IMR-90 (cell line): ENCODE measurements around the gene DYSF. TPM values are rescaled to one million over a fixed set of nuclear protein-coding genes. Genes with fewer than 3 reads are reported as not detected.

Experiments used
- ATAC-seq: fragments of 200-7000 bp; cut with Tn5 transposase; 2 replicates; pipeline ENCODE4 v1.9.1; 2020; ENCODE audit warnings: low read depth, mild to moderate bottlenecking, moderate library complexity
- BruUV-seq: library from RNA; stranded (reverse); fragments of 400-500 nt; replicated peaks from 2 replicates; lab custom pipeline; 2021; lab: Mats Ljungman, UMichigan
- CTCF ChIA-PET: fragments of 300-600 bp; formaldehyde crosslinking; extraction: SDS; loops from one replicate; lab custom pipeline; 2021; ENCODE audit warnings: antibody characterized with exemption; lab: Yijun Ruan, JAX
- POLR2A ChIA-PET: fragments of 300-600 bp; sonication (Branson Sonifier 250); formaldehyde crosslinking; loops from one replicate; lab custom pipeline; 2022; ENCODE audit warnings: antibody characterized with exemption; ENCODE audit not compliant: unreplicated experiment; lab: Charles Lee
- DNase-seq: peaks from one replicate; pipeline ENCODE4 v3.0.0; 2013
- H2AFZ ChIP-seq: replicated peaks from 2 replicates; pipeline ENCODE3; 2013; ENCODE audit warnings: low read length, mild to moderate bottlenecking; ENCODE audit not compliant: poor library complexity
- H2AK5ac ChIP-seq: 2 replicates; pipeline ENCODE4 v1.6.1; 2013; ENCODE audit warnings: low read depth, low read length, inconsistent platforms
- H2AK9ac ChIP-seq: replicated peaks from 2 replicates; pipeline ENCODE3; 2013; ENCODE audit warnings: mild to moderate bottlenecking, low read depth, low read length, moderate library complexity; ENCODE audit not compliant: poor library complexity
- H2BK120ac ChIP-seq: 2 replicates; pipeline ENCODE4 v1.6.1; 2013; ENCODE audit warnings: low read depth, low read length, inconsistent platforms
- H2BK15ac ChIP-seq: 3 replicates; pipeline ENCODE4 v1.6.1; 2013; ENCODE audit warnings: low read depth, low read length, inconsistent platforms
- H2BK20ac ChIP-seq: 2 replicates; pipeline ENCODE4 v1.6.1; 2013; ENCODE audit warnings: low read depth, mild to moderate bottlenecking, inconsistent platforms, low read length, moderate library complexity
- H2BK5ac ChIP-seq: 2 replicates; pipeline ENCODE4 v1.6.1; 2013; ENCODE audit warnings: mild to moderate bottlenecking, low read depth, low read length, inconsistent platforms; ENCODE audit not compliant: poor library complexity, severe bottlenecking
- H3K14ac ChIP-seq: replicated peaks from 2 replicates; pipeline ENCODE4 v1.6.1; 2013; ENCODE audit warnings: low read depth, low read length, inconsistent platforms
- H3K18ac ChIP-seq: 2 replicates; pipeline ENCODE4 v1.6.1; 2013; ENCODE audit warnings: low read depth, low read length, control low read depth
- H3K23ac ChIP-seq: 2 replicates; pipeline ENCODE4 v1.6.1; 2013; ENCODE audit warnings: low read depth, low read length, inconsistent platforms
- H3K27ac ChIP-seq: 2 replicates; pipeline ENCODE4 v1.5.1; 2013; ENCODE audit warnings: mild to moderate bottlenecking, control low read depth, low read length; ENCODE audit not compliant: insufficient read depth
- H3K27me3 ChIP-seq: 2 replicates; pipeline ENCODE4 v1.6.1; 2013; ENCODE audit warnings: low read length; ENCODE audit not compliant: control insufficient read depth, insufficient read depth
- H3K36me3 ChIP-seq: 2 replicates; pipeline ENCODE4 v1.6.1; 2013; ENCODE audit warnings: low read length, mixed read lengths; ENCODE audit not compliant: control insufficient read depth, insufficient read depth
- H3K4ac ChIP-seq: 2 replicates; pipeline ENCODE4 v1.6.1; 2013; ENCODE audit warnings: low read depth, low read length, inconsistent platforms
- H3K4me1 ChIP-seq: 2 replicates; pipeline ENCODE4 v1.6.1; 2013; ENCODE audit warnings: low read length, mixed read lengths; ENCODE audit not compliant: control insufficient read depth, insufficient read depth
- H3K4me2 ChIP-seq: 2 replicates; pipeline ENCODE4 v1.6.1; 2013; ENCODE audit warnings: low read depth, mild to moderate bottlenecking, control low read depth, low read length, moderate library complexity
- H3K4me3 ChIP-seq: 2 replicates; pipeline ENCODE4 v1.5.1; 2013; ENCODE audit warnings: low read depth, mild to moderate bottlenecking, control low read depth, low read length, moderate library complexity; ENCODE audit not compliant: insufficient read depth
- H3K56ac ChIP-seq: 2 replicates; pipeline ENCODE4 v1.6.1; 2013; ENCODE audit warnings: low read length, inconsistent platforms; ENCODE audit not compliant: insufficient read depth; ENCODE audit errors: extremely low read depth
- H3K79me1 ChIP-seq, 2 experiments: 2 replicates each; pipeline ENCODE4 v1.6.1; 2013; ENCODE audit warnings: low read length in 2 of 2, inconsistent platforms in 1 of 2, low read depth in 1 of 2
- H3K9ac ChIP-seq: 2 replicates; pipeline ENCODE4 v1.6.1; 2013; ENCODE audit warnings: low read depth, low read length, control low read depth
- H3K9me1 ChIP-seq: 2 replicates; pipeline ENCODE4 v1.6.1; 2013; ENCODE audit warnings: low read length, inconsistent platforms; ENCODE audit not compliant: insufficient read depth
- H3K9me3 ChIP-seq: 2 replicates; pipeline ENCODE4 v1.6.1; 2013; ENCODE audit warnings: low read length; ENCODE audit not compliant: control insufficient read depth, insufficient read depth
- H4K20me1 ChIP-seq: 2 replicates; pipeline ENCODE4 v1.6.1; 2013; ENCODE audit warnings: low read length, inconsistent platforms; ENCODE audit not compliant: insufficient read depth
- H4K5ac ChIP-seq: 2 replicates; pipeline ENCODE4 v1.6.1; 2013; ENCODE audit warnings: mild to moderate bottlenecking, low read depth, low read length, control low read depth
- H4K8ac ChIP-seq, 2 experiments: 2 replicates each; pipeline ENCODE4 v1.6.1; 2013; ENCODE audit warnings: low read depth in 2 of 2, low read length in 2 of 2, control low read depth in 1 of 2, inconsistent platforms in 1 of 2
- H4K91ac ChIP-seq: 2 replicates; pipeline ENCODE4 v1.6.1; 2013; ENCODE audit warnings: low read depth, low read length, inconsistent platforms; ENCODE audit not compliant: insufficient read depth
- MAFK ChIP-seq: IDR thresholded peaks from 2 replicates; pipeline ENCODE4 v1.6.1; 2012; ENCODE audit warnings: low read depth, low read length, improper control_type of control experiment
- MAZ ChIP-seq: IDR thresholded peaks from 2 replicates; pipeline ENCODE4 v1.6.1; 2012; ENCODE audit warnings: low read depth, mild to moderate bottlenecking, low read length, improper control_type of control experiment, moderate library complexity, borderline replicate concordance
- MXI1 ChIP-seq: IDR thresholded peaks from 2 replicates; pipeline ENCODE4 v1.6.1; 2012; ENCODE audit warnings: low read depth, mild to moderate bottlenecking, low read length, moderate library complexity, borderline replicate concordance
- RCOR1 ChIP-seq: IDR thresholded peaks from 2 replicates; pipeline ENCODE4 v1.6.1; 2012; ENCODE audit warnings: mild to moderate bottlenecking, low read length, improper control_type of control experiment; ENCODE audit not compliant: insufficient replicate concordance
- RFX5 ChIP-seq: IDR thresholded peaks from 2 replicates; pipeline ENCODE4 v1.8.0; 2012; ENCODE audit warnings: low read depth, mild to moderate bottlenecking, low read length, moderate library complexity
- WGBS, 2 experiments: methylation state at CpG; one replicate each; pipeline versions ENCODE4 v1.1.5 to v1.1.7; 2013; ENCODE audit warnings: missing lambda C conversion rate in 2 of 2; ENCODE audit not compliant: insufficient read length in 1 of 2; ENCODE audit errors: extremely low coverage in 2 of 2; 5-methylcytosine and 5-hydroxymethylcytosine counted together
- dilution Hi-C: fragments of 300-500 bp; cut with HindIII; formaldehyde crosslinking; loops from one replicate; pipeline ENCODE4 v1.14.3; 2018; ENCODE audit warnings: low sequenced_read_pairs; ENCODE audit not compliant: unreplicated experiment
- in situ Hi-C: fragments of 300-500 bp; cut with MboI; formaldehyde crosslinking; loops from 3 replicates; pipeline ENCODE4 v1.14.3; 2019; ENCODE audit warnings: low sequenced_read_pairs, inconsistent platforms, mixed read lengths
- intact Hi-C: fragments of 100-400 bp; cut with micrococcal nuclease; formaldehyde crosslinking; loops from 2 replicates; pipeline ENCODE4 v1.10.0; 2022
- polyA plus RNA-seq, 3 experiments: library from polyadenylated mRNA; depleted of rRNA; stranded (reverse); fragments of >200 nt; gene quantifications; 2 replicates each; pipeline ENCODE4 v1.2.3, GENCODE V29; 2012; ENCODE audit warnings: low replicate concordance in 1 of 3
- total RNA-seq: library from RNA; depleted of rRNA; stranded (reverse); fragments of >200 nt; gene quantifications from 2 replicates; pipeline ENCODE4 v1.2.3, GENCODE V29; 2012
- TF ChIP-seq, protein P1 (sequence below): conservative IDR thresholded peaks from 2 replicates; pipeline ENCODE4 v1.5.1; 2012; ENCODE audit warnings: mild to moderate bottlenecking, low read depth, low read length, improper control_type of control experiment

DYSF gene
- total and polyA plus RNA-seq, 2 of the 4 experiments (the other 2 are of a cell fraction): 0.09 to 0.18 TPM

DNA sequence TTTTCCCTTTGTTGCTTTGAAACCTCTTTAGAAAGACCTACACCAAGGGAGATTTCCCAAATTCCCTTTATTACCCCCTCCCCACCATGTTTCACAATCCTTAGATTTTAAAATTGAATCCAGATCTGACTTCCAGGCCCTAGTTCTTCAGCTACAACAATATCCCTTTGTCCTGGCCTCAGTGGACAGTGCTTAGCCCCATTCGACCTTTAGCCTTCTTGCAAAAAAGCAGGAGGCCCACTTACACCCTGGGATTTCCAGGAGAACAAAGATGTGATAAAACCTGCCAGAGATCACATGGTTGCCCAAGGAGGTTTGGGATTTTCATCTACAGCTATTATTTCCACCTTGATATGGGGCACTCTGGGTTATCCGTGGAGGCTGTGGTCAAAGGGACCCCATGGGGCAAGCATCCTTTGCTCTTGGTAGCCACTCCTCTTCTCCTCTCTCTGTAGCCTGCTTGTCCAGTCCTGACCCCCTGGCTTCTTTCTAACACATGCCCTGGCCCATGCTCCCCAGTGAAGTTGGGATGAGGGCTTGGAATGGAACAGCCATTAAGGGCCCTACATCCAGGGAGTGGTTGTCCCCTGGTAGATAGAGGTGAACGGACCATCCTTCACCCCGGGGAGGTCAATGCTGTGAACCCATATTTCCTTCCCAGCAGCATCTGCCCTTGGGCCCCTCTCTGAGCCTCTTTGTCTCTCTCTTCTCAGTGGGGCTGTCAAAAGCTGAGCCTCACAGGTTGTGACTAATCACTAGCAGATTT lies 267.4 kb downstream of the DYSF start:
- H3K4me1 ChIP-seq: peaks cover 8% of the 10 kb centered on the region
- no peak overlapping the region for H2AFZ ChIP-seq
- no peak overlapping the region; the same call in 1 of the 2 replicates for H3K14ac ChIP-seq
- H3K4me2 ChIP-seq: no peak overlapping the region
- no peak for DNase-seq
- intact Hi-C loops: no loop called here
- peaks cover 12% of the 10 kb centered on the region; the same call in 1 of the 2 replicates for H3K9me1 ChIP-seq
- no peaks in the 10 kb centered on the region for H3K36me3 ChIP-seq
- BruUV-seq: no TSS peak
- no peak overlapping the region for H3K56ac ChIP-seq
- POLR2A ChIA-PET: no interaction called here
- H3K79me1 ChIP-seq: no peaks in the 10 kb centered on the region
- H2AK5ac ChIP-seq: no peak overlapping the region
- no peak overlapping the region for H2BK5ac ChIP-seq
- ATAC-seq: no peak
- dilution Hi-C loops: no loop called here
- peak overlapping the region; percentile 27; the same call in 1 of the 2 replicates for H2BK20ac ChIP-seq
- no peaks in the 10 kb centered on the region for H4K20me1 ChIP-seq
- no peak overlapping the region for H3K18ac ChIP-seq
- H3K27me3 ChIP-seq: peaks cover 5% of the 10 kb centered on the region
- no peak overlapping the region for H2BK120ac ChIP-seq
- no peak overlapping the region for H3K27ac ChIP-seq
- no peak overlapping the region for H2BK15ac ChIP-seq
- in situ Hi-C loops: no loop called here
- no peak overlapping the region for H3K4me3 ChIP-seq
- no peak overlapping the region for H4K91ac ChIP-seq
- TF ChIP-seq MAFK (no peak), RFX5 (no peak), RCOR1 (no peak), MAZ (no peak), MXI1 (no peak)
- TF ChIP-seq, protein P1, sequence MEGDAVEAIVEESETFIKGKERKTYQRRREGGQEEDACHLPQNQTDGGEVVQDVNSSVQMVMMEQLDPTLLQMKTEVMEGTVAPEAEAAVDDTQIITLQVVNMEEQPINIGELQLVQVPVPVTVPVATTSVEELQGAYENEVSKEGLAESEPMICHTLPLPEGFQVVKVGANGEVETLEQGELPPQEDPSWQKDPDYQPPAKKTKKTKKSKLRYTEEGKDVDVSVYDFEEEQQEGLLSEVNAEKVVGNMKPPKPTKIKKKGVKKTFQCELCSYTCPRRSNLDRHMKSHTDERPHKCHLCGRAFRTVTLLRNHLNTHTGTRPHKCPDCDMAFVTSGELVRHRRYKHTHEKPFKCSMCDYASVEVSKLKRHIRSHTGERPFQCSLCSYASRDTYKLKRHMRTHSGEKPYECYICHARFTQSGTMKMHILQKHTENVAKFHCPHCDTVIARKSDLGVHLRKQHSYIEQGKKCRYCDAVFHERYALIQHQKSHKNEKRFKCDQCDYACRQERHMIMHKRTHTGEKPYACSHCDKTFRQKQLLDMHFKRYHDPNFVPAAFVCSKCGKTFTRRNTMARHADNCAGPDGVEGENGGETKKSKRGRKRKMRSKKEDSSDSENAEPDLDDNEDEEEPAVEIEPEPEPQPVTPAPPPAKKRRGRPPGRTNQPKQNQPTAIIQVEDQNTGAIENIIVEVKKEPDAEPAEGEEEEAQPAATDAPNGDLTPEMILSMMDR: no peak
- H3K4ac ChIP-seq: no peak overlapping the region
- no CpG with 5 or more reads among the region's 4 CpGs for WGBS, 2 experiments
- H4K5ac ChIP-seq: no peak overlapping the region
- H4K8ac ChIP-seq: no peak overlapping the region; a peak in 1 of 4 replicates
- no peak overlapping the region for H2AK9ac ChIP-seq
- CTCF ChIA-PET: no interaction called here
- H3K9me3 ChIP-seq: no peaks in the 10 kb centered on the region
- no peak overlapping the region for H3K23ac ChIP-seq
- no peak overlapping the region for H3K9ac ChIP-seq
